ENCODE data around the gene DSC3.
A peak's percentile ranks its signal among the peaks of the same experiment; 100 is the strongest.
"Not testable (repeated sequence)": the region's sequence is repeated elsewhere in the genome, so short reads cannot be mapped to it uniquely, and the experiment has no call there.

Gene DSC3

DNA sequence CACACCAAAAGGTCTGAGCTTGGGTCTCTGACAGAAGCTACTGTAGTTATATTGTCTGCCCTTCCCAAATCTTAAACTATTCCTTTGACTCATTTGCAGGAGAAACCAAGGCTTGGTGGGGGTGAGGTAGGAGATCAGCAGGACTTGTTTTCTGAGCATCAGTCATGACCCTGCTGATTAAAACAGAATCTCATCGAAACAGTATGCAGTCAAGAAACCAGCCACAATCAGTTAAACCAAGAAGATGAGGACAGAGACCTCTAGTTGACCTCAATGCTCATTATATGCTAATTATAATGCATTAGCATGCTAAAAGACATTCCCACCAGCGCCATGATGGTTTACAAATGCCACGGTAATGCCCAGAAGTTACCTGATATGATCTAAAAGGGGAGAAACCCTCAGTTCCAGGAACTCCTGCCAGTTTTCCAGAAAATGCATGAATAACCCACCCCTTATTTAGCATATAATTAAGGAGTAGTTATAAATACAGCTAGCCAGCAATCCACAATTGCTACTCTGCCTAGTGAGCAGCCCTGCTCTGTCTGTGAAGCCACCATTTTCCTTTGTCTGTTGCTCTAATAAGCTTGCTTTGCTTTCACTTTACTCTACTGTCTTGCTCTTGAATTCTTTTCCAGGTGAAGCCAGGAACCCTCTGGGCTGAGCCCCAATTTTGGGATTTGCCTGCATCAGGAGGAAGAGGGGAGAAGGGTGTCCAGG is 26.7 kb downstream of the DSC3 start:
- POLR2A ChIA-PET, result no interaction called here
- DNase-seq (ENCODE audit: extremely low spot score), result no peak
- CTCF ChIA-PET, result no interaction called here
- no peak for TF ChIP-seq LEF1 (IDR thresholded peaks at IDR 0.05; ENCODE audit: borderline replicate concordance)
- TF ChIP-seq SUZ12 (IDR thresholded peaks at IDR 0.05), result no peak
- TF ChIP-seq FOXM1 (IDR thresholded peaks at IDR 0.05; ENCODE audit: borderline replicate concordance), result no peak
- no peak for TF ChIP-seq ZNF384 (IDR thresholded peaks at IDR 0.05)

DNA sequence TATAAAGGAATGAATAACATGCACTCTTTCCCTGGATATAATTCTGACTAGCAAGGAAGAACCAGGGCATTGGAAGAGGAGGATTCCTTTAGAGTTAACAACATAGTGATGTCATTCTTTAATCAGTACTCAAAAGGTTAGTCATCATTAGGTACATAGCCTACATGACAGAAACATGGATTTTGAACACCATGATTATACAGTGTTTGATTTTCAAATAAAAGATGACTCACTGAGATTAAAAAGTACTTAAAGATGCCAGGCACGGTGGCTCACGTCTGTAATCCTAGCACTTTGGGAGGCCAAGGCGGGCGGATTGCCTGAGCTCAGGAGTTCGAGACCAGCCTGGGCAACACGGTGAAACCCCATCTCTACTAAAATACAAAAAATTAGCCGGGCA is 31.1 kb downstream of the DSC3 start:
- CTCF ChIA-PET, result interaction anchor here (0.6 to 1.2 kb wide), 2 partner anchors 87 to 413 kb away, joined by 3 read pairs; no protein-coding TSS in a partner anchor
- POLR2A ChIA-PET, result interaction anchor here (1.4 kb wide), 1 partner anchor 30 kb away, joined by 7 read pairs; no protein-coding TSS in a partner anchor
- 0 out of 2 replicates have a peak, but pooled peaks have one; percentile 16 for TF ChIP-seq CTBP1 (IDR thresholded peaks at IDR 0.05; ENCODE audit: borderline replicate concordance)
- TF ChIP-seq SUZ12 (IDR thresholded peaks at IDR 0.05), result 0 out of 2 replicates have a peak, but pooled peaks have one; percentile 27
- 0 out of 2 replicates have a peak, but pooled peaks have one; percentile 26 for TF ChIP-seq LEF1 (IDR thresholded peaks at IDR 0.05; ENCODE audit: borderline replicate concordance)
- DNase-seq (ENCODE audit: extremely low spot score), result not testable (repeated sequence)

DNA sequence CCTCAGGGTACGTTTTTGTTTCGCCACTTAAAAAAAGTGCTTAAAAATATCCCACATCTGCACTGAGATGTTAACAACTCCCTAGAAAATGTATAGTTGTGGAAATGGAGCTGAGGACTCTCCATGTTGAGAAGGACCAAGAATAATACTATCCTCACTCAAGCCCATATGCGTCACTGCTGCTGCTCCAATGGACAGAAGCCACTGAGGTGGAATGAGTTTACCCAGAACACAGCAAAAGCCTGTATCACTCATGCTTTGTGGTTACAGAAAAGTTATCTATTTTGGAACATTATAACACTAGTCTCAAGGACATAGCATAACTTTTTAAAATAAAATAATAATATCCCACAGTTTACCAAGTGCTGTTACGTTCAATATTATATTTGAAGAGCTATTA is 31.9 kb downstream of the DSC3 start:
- ChIA-PET CTCF (interaction anchor here (1.2 kb wide), 1 partner anchor 414 kb away, joined by 3 read pairs; no protein-coding TSS in a partner anchor), POLR2A (interaction anchor here (1.4 kb wide), 1 partner anchor 31 kb away, joined by 7 read pairs; no protein-coding TSS in a partner anchor)
- no peak for DNase-seq (ENCODE audit: extremely low spot score)
- TF ChIP-seq ELF4 (IDR thresholded peaks at IDR 0.05), result no peak
- TF ChIP-seq FOXM1 (IDR thresholded peaks at IDR 0.05; ENCODE audit: borderline replicate concordance), result no peak
- TF ChIP-seq LEF1 (IDR thresholded peaks at IDR 0.05; ENCODE audit: borderline replicate concordance), result no peak
- TF ChIP-seq ZNF384 (IDR thresholded peaks at IDR 0.05), result no peak
- no peak for TF ChIP-seq BHLHE40 (IDR thresholded peaks at IDR 0.05; ENCODE audit: borderline replicate concordance)
- no peak for TF ChIP-seq NFRKB (IDR thresholded peaks at IDR 0.05)
- TF ChIP-seq FOXK2 (IDR thresholded peaks at IDR 0.05), result no peak
- TF ChIP-seq, protein P1, sequence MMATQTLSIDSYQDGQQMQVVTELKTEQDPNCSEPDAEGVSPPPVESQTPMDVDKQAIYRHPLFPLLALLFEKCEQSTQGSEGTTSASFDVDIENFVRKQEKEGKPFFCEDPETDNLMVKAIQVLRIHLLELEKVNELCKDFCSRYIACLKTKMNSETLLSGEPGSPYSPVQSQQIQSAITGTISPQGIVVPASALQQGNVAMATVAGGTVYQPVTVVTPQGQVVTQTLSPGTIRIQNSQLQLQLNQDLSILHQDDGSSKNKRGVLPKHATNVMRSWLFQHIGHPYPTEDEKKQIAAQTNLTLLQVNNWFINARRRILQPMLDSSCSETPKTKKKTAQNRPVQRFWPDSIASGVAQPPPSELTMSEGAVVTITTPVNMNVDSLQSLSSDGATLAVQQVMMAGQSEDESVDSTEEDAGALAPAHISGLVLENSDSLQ (IDR thresholded peaks at IDR 0.05), result no peak
- TF ChIP-seq TARDBP (IDR thresholded peaks at IDR 0.05), result no peak
- no peak for TF ChIP-seq FOXA1 (IDR thresholded peaks at IDR 0.05)
- no peak for TF ChIP-seq SP1 (IDR thresholded peaks at IDR 0.05)
- TF ChIP-seq ARNT (IDR thresholded peaks at IDR 0.05), result no peak
- no peak for TF ChIP-seq CTBP1 (IDR thresholded peaks at IDR 0.05; ENCODE audit: borderline replicate concordance)
- no peak for TF ChIP-seq L3MBTL2 (conservative IDR thresholded peaks at IDR 0.05)
- no peak for TF ChIP-seq SUZ12 (IDR thresholded peaks at IDR 0.05)
- no peak for TF ChIP-seq HDGF (IDR thresholded peaks at IDR 0.05; ENCODE audit: borderline replicate concordance)

DNA sequence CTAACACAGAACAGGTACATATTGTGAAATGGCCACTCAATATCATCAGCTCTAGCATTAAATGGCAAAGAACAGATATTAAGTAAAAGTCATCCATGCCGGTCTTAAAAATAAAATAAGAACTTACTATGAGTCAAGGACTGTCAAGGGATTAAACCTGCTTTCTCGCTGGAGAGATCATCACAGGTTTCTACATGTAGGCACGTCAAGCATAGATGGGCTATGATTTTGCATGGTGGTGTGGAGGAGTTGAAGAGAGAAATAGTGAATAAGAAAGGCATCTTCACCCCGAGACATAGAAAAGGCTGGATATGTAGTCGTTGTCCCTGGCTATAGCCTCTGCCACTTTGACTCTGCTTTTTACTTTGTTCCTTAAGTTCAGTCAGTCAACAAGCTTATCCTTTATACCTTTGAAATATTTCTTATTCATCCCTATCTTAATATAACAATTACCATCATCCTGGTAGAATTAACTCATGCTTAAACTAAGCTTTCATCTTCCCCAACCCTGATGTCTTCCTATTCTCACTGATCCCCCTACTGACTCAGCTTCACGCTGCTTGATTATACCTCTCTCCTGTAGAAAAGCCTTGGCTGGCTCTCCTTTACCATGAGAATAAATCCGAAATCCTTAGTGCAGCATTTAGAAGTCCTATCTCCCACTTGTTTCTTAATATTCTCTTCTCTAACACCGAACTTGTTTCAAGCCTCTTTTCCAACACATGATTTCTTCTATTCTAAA is 42.5 kb downstream of the DSC3 start:
- ChIA-PET CTCF (interaction anchor here (0.6 to 1.1 kb wide), 4 partner anchors 113 to 1126 kb away, joined by 3 read pairs; no protein-coding TSS in a partner anchor), POLR2A (no interaction called here)
- no peak for DNase-seq (ENCODE audit: extremely low spot score)
- TF ChIP-seq BHLHE40 (IDR thresholded peaks at IDR 0.05; ENCODE audit: borderline replicate concordance) (no peak), LEF1 (IDR thresholded peaks at IDR 0.05; ENCODE audit: borderline replicate concordance) (no peak), FOXM1 (IDR thresholded peaks at IDR 0.05; ENCODE audit: borderline replicate concordance) (no peak), TARDBP (IDR thresholded peaks at IDR 0.05) (no peak), HDGF (IDR thresholded peaks at IDR 0.05; ENCODE audit: borderline replicate concordance) (no peak), ARNT (IDR thresholded peaks at IDR 0.05) (no peak), FOXA1 (IDR thresholded peaks at IDR 0.05) (no peak), CTBP1 (IDR thresholded peaks at IDR 0.05; ENCODE audit: borderline replicate concordance) (no peak), SP1 (IDR thresholded peaks at IDR 0.05) (no peak), NFRKB (IDR thresholded peaks at IDR 0.05) (no peak), FOXK2 (IDR thresholded peaks at IDR 0.05) (no peak), L3MBTL2 (conservative IDR thresholded peaks at IDR 0.05) (no peak), SUZ12 (IDR thresholded peaks at IDR 0.05) (no peak), ELF4 (IDR thresholded peaks at IDR 0.05) (no peak), ZNF384 (IDR thresholded peaks at IDR 0.05) (no peak)
- TF ChIP-seq, protein P1 (IDR thresholded peaks at IDR 0.05), result no peak

DNA sequence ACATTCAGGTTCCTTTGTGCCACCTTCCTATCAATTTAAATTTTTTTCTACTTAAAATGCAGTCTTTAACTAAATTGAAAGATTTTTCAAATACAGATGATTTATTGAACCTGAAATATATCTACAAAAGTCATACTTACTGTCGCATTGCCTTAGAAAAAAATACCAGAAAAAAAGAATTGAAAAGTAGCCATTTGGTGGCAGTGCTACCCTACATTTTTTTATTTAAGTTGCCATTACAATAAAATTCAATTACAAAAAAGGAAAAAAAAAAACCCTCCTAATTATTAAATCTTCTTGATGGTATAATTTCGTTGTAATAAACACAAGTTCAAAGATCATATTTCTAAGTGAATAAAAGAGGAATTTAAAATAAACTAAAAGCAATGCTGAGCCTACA is 43.4 kb downstream of the DSC3 start:
- TF ChIP-seq ZNF384 (IDR thresholded peaks at IDR 0.05) (peak; percentile 43; the same call in 1 of the 2 replicates), NFRKB (IDR thresholded peaks at IDR 0.05) (no peak)
- CTCF ChIA-PET, result no interaction called here

DNA sequence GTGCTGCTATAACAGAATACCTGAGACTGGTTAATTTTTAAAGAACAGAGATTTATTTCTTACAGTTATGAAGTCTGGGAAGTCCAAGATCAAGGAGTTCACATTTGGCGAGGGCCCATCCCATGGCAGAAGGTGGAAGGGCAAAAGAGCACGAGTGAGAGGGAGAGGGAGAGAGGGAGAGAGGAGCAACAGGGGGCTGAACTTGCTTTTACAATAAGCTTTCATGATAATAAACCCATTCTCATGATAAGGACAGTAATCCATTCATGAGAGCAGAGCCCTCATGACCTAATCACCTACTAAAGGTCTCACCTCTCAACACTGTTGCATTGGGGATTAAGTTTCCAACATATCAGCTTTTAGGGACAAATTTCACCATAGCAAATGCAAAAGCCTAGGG is 45.3 kb downstream of the DSC3 start:
- ChIA-PET CTCF (interaction anchor here (0.6 kb wide), 1 partner anchor 245 kb away, joined by 3 read pairs; no protein-coding TSS in a partner anchor), POLR2A (no interaction called here)
- TF ChIP-seq FOXK2 (IDR thresholded peaks at IDR 0.05), result no peak
- TF ChIP-seq CTBP1 (IDR thresholded peaks at IDR 0.05; ENCODE audit: borderline replicate concordance), result no peak
- TF ChIP-seq SUZ12 (IDR thresholded peaks at IDR 0.05), result no peak
- no peak for TF ChIP-seq ELF4 (IDR thresholded peaks at IDR 0.05)
- TF ChIP-seq L3MBTL2 (conservative IDR thresholded peaks at IDR 0.05), result no peak
- no peak for TF ChIP-seq NFRKB (IDR thresholded peaks at IDR 0.05)
- no peak for TF ChIP-seq SP1 (IDR thresholded peaks at IDR 0.05)
- TF ChIP-seq LEF1 (IDR thresholded peaks at IDR 0.05; ENCODE audit: borderline replicate concordance), result no peak
- TF ChIP-seq FOXA1 (IDR thresholded peaks at IDR 0.05), result no peak
- TF ChIP-seq, protein P1 (IDR thresholded peaks at IDR 0.05), result no peak
- no peak for TF ChIP-seq ARNT (IDR thresholded peaks at IDR 0.05)
- TF ChIP-seq FOXM1 (IDR thresholded peaks at IDR 0.05; ENCODE audit: borderline replicate concordance), result no peak
- TF ChIP-seq HDGF (IDR thresholded peaks at IDR 0.05; ENCODE audit: borderline replicate concordance), result no peak
- TF ChIP-seq ZNF384 (IDR thresholded peaks at IDR 0.05), result no peak
- no peak for TF ChIP-seq TARDBP (IDR thresholded peaks at IDR 0.05)
- TF ChIP-seq BHLHE40 (IDR thresholded peaks at IDR 0.05; ENCODE audit: borderline replicate concordance), result no peak
- no peak for DNase-seq (ENCODE audit: extremely low spot score)

More for the DNA sequence above, 43.4 kb downstream of the DSC3 start:
- POLR2A ChIA-PET, result no interaction called here
- DNase-seq (ENCODE audit: extremely low spot score), result no peak
